ENCODE results near the gene TFEC.
"Not testable (repeated sequence)": the region's sequence is repeated elsewhere in the genome, so short reads cannot be mapped to it uniquely, and the experiment has no call there.

The TFEC gene

DNA sequence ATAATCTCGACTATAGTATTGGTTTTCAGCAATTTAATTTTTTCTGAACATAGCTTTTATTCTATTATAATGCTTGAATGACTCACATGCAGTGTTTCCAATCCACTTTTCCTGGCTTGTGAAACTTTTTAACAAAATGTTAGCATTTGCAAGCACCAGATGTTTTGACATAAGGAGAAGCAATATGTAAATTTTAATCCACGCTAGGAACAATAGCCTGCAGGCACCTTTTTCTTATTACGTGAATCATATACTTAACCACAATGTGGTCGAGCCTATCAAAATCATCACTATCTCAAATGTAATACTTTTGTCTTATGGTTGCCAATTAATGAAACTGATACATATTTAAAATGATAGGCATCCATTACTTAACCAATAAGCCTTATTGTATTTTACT, 97.1 kb downstream of the TFEC start:
- intact Hi-C loops (cut with DNase I) = no loop called here
- no peak for DNase-seq

DNA sequence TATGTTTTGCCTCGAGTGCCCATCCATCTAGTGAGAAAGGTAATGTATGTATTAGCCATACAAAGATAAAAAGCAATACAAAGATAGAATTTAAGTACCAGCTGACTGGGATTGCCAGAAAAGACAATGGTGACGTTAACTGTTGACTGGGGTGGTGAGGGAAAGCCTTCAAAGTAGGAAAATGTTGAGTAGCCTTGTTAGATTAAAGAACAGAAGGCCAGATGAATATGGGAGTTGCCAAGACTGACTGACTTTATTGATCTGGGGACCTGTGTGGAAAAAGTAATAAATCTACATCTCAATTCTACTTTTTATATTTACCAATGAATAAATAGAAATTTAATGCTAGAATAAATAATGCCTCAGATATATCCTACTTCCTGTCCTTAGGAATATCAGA, 97.7 kb downstream of the TFEC start:
- DNase-seq = no peak
- intact Hi-C loops (cut with DNase I) = no loop called here

DNA sequence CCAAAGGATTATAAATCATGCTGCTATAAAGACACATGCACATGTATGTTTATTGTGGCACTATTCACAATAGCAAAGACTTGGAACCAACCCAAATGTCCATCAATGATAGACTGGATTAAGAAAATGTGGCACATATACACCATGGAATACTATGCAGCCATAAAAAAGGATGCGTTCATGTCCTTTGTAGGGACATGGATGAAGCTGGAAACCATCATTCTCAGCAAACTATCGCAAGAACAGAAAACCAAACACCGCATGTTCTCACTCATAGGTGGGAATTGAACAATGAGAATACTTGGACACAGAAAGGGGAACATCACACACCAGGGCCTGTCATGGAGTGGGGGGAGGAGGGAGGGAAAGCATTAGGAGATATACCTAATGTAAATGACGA, 100.4 kb downstream of the TFEC start:
- DNase-seq; intact Hi-C loops (cut with DNase I): not testable (repeated sequence)

DNA sequence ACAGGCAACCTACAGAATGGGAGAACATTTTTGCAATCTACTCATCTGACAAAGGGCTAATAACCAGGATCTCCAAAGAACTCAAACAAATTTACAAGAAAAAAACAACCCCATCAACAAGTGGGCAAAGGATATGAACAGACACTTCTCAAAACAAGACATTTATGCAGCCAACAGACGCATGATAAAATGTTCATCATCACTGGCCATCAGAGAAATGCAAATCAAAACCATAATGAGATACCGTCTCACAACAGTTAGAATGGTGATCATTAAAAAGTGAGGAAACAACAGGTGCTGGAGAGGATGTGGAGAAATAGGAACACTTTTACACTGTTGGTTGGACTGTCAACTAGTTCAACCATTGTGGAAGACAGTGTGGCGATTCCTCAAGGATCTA, 100.8 kb downstream of the TFEC start:
- intact Hi-C loops (cut with DNase I); DNase-seq: not testable (repeated sequence)

DNA sequence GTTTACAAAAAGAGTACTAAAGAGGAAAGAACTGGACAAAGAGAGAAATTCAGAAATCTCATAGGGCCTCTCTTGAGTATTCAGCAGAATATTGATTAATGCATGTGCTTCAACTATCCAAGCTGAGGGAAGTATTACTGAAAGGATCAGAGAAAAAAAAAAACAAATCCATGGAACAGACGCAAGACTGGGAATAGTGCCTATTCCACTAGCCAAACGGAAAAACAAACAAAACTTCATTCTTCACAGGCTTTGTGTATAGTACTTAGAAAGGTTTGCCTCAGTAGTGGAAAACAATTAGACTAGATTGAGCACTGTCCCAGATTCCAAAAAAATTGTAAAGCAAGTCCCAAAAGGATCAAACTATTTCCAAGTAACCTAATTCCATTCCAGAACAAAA, 106.2 kb downstream of the TFEC start:
- DNase-seq = no peak
- intact Hi-C loops (cut with DNase I) = no loop called here

DNA sequence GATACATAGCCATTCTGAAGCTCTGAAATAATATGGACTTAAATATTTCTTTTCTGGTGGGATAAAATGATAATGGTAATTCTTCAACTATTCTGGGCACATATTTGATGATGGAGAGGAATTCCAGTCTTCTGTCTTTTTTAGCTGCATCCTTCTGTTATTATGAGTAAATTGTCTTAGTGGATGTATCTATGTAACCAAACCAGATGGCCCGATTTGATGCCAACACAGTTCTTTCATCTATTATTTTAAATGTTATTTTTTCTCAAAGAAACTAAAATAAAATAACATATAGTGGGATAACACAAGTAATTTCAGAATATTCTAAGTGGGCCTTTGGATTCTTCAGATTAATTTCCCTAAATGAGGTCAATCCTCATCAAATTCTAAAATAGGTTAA, 110.2 kb downstream of the TFEC start:
- intact Hi-C loops (cut with DNase I) = no loop called here
- DNase-seq = no peak

DNA sequence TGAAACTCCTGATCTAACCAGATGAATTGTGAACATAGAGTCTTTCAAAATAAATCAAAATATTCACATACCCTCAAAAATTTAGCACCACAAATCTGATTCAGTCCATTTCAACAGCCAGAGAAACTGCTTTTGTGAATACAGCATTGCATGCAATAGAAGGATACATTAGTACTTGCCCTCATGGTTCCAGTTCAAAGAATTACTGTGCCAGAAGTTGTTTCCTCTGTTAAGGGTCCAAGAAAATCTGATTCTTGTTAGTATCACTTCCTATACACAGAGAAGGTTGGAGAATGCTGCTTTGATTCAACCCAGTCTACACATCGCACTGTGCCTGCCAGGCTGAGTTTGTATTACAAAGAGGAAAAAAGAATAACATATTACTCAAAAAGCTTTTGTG, 115.6 kb downstream of the TFEC start:
- intact Hi-C loops (cut with DNase I) = loop anchor here (5.0 kb wide), 1 partner anchor 1833 kb away; no protein-coding TSS in a partner anchor
- no peak for DNase-seq

DNA sequence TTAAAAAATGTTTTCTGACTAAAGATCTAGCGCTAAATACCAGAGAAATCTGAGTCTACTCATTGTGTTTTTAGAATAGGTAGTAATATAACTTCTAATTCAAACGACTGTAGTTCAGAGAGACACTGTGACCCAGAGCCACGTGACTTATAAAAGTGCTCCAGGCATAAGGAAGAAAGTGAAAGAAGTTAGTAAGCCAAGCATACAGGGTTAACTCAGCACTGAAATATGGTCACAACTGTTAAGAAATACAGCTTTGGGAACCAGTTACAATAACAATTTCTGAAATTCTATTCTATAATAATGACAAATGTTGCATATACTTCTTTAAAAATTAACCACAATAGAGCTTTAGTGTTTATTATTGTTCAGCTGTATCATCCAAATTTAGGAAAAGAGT, 119.1 kb downstream of the TFEC start:
- no peak for DNase-seq
- intact Hi-C loops (cut with DNase I) = loop anchor here (5.0 kb wide), 1 partner anchor 1829 kb away; no protein-coding TSS in a partner anchor

DNA sequence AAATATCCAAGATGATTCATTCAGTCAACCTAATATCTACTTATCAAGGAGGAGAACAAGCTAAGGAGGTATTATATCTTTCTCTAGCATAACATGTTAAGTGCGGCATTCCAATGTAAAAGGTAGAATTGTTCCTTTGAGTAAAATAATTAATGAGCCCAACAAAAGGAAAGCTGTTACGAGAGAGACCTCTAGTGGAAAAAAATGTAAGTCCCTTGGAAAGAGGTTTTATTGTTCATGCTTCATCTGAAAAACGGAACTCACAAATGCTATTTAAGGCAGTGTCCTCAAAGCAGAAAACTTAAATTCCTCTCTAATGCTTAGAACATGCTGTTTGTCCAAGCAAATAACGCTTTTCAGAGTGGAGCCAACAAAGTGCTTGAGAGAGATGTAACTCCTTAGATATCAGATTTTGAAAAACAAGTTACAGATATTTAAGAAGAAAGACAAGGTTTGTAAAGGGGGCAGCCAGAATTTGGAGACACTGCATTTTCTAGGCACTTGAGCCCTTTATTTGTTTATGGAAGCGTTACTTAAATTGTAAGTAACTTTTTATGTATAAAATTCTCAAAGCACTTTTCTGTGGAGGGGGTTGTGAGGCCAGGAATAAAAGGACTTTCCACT, 119.9 kb downstream of the TFEC start:
- no peak for DNase-seq
- intact Hi-C loops (cut with DNase I) = loop anchor here (5.0 kb wide), 1 partner anchor 1828 kb away; no protein-coding TSS in a partner anchor

DNA sequence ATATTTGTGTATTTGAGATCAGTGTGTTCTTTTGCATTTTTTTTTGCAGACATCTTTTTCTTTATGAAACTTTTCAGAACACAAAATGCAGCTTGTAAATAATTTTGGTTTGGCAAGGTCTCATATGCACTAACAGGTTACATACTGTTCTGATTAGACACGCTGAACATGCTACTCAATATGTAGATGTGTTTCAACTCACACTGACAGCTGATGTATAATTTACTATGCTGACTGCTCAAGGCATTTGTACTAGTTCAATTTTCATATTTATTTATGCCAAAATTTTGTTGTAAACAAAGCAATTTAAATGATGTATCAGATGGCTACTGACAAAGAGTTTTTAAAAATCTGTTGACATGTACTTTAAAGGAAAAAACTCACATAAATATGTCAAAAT, 123.8 kb downstream of the TFEC start:
- intact Hi-C loops (cut with DNase I) = no loop called here

DNA sequence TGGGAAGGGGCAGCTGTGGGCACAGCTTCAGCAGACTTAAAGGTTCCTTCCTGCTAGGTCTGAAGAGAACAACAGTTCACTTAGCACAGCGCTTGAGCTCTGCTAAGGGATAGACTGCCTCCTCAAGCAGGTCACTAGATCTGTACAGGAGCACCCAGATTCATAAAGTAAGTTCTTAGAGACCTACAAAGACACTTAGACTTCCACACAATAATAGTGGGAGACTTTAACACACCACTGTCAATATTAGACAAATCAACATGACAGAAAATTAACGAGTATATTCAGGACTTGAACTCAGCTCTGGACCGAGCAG, 140.9 kb downstream of the TFEC start:
- intact Hi-C loops (cut with DNase I) = no loop called here

More for the DNA sequence above, 123.8 kb downstream of the TFEC start:
- no peak for DNase-seq

DNA sequence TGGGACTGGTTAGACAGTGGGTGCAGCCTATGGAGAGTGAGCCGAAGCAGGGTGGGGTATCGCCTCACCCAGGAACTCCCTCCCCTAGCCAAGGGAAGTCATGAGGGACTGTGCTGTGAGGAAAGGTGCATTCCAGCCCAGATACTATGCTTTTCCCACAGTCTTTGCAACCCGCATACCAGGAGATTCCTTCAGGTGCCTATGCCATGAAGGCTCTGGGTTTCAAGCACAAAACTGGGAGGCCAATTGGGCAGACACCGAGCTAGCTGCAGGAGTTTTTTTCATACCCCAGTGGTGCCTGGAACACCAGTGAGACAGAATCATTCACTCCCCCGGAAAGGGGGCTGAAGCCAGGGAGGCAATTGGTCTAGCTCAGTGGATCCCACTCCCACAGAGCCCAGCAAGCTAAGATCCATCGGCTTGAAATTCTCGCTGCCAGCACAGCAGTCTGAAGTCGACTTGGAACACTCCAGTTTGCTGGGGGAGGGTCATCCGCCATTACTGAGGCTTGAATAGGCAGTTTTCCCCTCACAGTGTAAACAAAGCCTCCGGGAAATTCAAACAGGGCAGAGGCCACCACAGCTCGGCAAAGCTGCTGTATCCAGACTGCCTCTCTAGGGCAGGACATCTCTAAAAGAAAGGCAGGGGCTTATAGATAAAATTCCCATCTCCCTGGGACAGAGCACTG, 141.4 kb downstream of the TFEC start:
- DNase-seq = peak in 1 of 10 donors; percentile 67
- intact Hi-C loops (cut with DNase I) = no loop called here

More for the DNA sequence above, 140.9 kb downstream of the TFEC start:
- no peak for DNase-seq

DNA sequence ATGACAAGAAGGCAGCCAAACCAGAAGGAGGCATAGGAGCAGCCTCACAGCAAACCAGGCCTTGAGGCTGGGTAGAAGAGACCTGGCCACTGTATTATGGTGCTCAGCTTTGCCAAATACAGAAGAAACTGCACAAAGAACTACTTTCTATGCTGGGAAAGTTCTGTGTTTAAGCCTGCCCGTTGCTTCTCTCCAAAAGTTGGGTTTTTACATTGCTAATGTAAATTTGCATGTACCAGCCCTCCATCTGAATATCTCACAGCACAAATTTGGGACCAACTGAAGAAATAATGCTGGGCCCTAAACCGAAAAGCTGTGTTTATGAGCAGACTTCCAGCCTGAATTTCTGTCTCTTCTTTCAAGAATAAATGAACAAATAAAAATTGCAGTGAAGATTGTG, 145.0 kb downstream of the TFEC start:
- no peak for DNase-seq
- intact Hi-C loops (cut with DNase I) = no loop called here
